PFSK-1 (cell line): ENCODE results near the gene PZP.

Experiments
- FOXP2 ChIP-seq: optimal IDR thresholded peaks from 2 replicates; pipeline ENCODE3; 2011; ENCODE audit warnings: borderline replicate concordance, control low read depth, inconsistent platforms; ENCODE audit not compliant: insufficient read depth; ENCODE audit errors: extremely low read length, extremely low read depth
- POLR2AphosphoS5 ChIP-seq: IDR thresholded peaks from 2 replicates; pipeline ENCODE4 v1.6.1; 2012; ENCODE audit warnings: low read depth, mild to moderate bottlenecking, control low read depth, low read length, moderate library complexity
- REST ChIP-seq, 2 experiments: IDR thresholded peaks; 2 replicates each; pipeline versions ENCODE4 v1.6.1 to v1.8.0; 2011 to 2012; ENCODE audit warnings: low read depth in 2 of 2, low read length in 2 of 2, control low read depth in 1 of 2, inconsistent platforms in 1 of 2, mild to moderate bottlenecking in 1 of 2, moderate library complexity in 1 of 2; ENCODE audit not compliant: insufficient read depth in 1 of 2
- SIN3A ChIP-seq: IDR thresholded peaks from 2 replicates; pipeline ENCODE4 v1.6.1; 2012; ENCODE audit warnings: mild to moderate bottlenecking, low read length, moderate library complexity, borderline replicate concordance; ENCODE audit not compliant: insufficient read depth
- TAF1 ChIP-seq: IDR thresholded peaks from 2 replicates; pipeline ENCODE4 v1.6.1; 2012; ENCODE audit warnings: low read length, control low read depth, borderline replicate concordance; ENCODE audit not compliant: insufficient read depth

Gene PZP

GRCh38 chr12:9134981-9135628 is 73.1 kb downstream of the PZP start:
- TF ChIP-seq REST (IDR thresholded peaks at IDR 0.05; ENCODE audit: insufficient read depth in 1 of 2, low read depth in 2 of 2, low read length in 2 of 2) = no peak
- TF ChIP-seq SIN3A = no peak
- no peak for TF ChIP-seq TAF1
- TF ChIP-seq POLR2AphosphoS5 = no peak
- no peak for TF ChIP-seq FOXP2

GRCh38 chr12:9133216-9133916 is 74.8 kb downstream of the PZP start:
- TF ChIP-seq FOXP2 = no peak
- TF ChIP-seq POLR2AphosphoS5 = no peak
- TF ChIP-seq SIN3A = no peak

GRCh38 chr12:9132008-9132535 is 76.1 kb downstream of the PZP start:
- no peak for TF ChIP-seq FOXP2
- TF ChIP-seq TAF1 = no peak
- TF ChIP-seq REST (IDR thresholded peaks at IDR 0.05; ENCODE audit: insufficient read depth in 1 of 2, low read depth in 2 of 2, low read length in 2 of 2) = no peak
- no peak for TF ChIP-seq SIN3A
- no peak for TF ChIP-seq POLR2AphosphoS5

- TF ChIP-seq POLR2AphosphoS5 = no peak
- TF ChIP-seq REST (IDR thresholded peaks at IDR 0.05; ENCODE audit: insufficient read depth in 1 of 2, low read depth in 2 of 2, low read length in 2 of 2) = no peak
- TF ChIP-seq TAF1 = no peak
- no peak for TF ChIP-seq FOXP2
- TF ChIP-seq SIN3A = no peak
These were observed 78.0 kb downstream of the PZP start for GRCh38 chr12:9130244-9130643.

- no peak for TF ChIP-seq SIN3A
- no peak for TF ChIP-seq FOXP2
- no peak for TF ChIP-seq POLR2AphosphoS5
- no peak for TF ChIP-seq TAF1
These were observed 80.1 kb downstream of the PZP start for GRCh38 chr12:9127936-9128663.
